Measurements from ENCODE around the gene DHX38. TPM values are rescaled to one million over a fixed set of nuclear protein-coding genes. Genes with fewer than 3 reads are reported as not detected.
A peak's percentile ranks its signal among the peaks of the same experiment; 100 is the strongest.

The DHX38 gene
- total RNA-seq, 2 experiments from 2014 or later, result 78.6 to 79.9 TPM

GRCh38 chr16:72092832-72093447 is 707 bp upstream of the DHX38 start:
- Mint-ChIP-seq H3K36me3 (ENCODE audit: low read depth) (peaks cover 27% of the 10 kb centered on the region), H3K4me1 (ENCODE audit: low read depth) (peaks cover 35% of the 10 kb centered on the region), H3K27me3 (ENCODE audit: low read depth) (no peaks in the 10 kb centered on the region), H3K4me3 (peak overlapping the region; percentile 96), H3K27ac (peak overlapping the region; percentile 95), H3K9me3 (no peaks in the 10 kb centered on the region)
- CTCF ChIA-PET, result interaction anchor here (3.4 kb wide), 1 partner anchor 25 kb away, joined by 20 read pairs; no protein-coding TSS in a partner anchor
- DNase-seq, result peak; percentile 24
- intact Hi-C loops (cut with micrococcal nuclease), result loop anchor here (1.0 to 10.0 kb wide), 12 partner anchors 85 to 1358 kb away; partner anchors contain the start of genes AP1G1, CMTR2, DHODH and IST1

- Mint-ChIP-seq H3K4me3 (peak overlapping the region; percentile 96), H3K9me3 (no peaks in the 10 kb centered on the region), H3K27me3 (ENCODE audit: low read depth) (no peaks in the 10 kb centered on the region), H3K36me3 (ENCODE audit: low read depth) (peaks cover 27% of the 10 kb centered on the region), H3K27ac (peak overlapping the region; percentile 95), H3K4me1 (ENCODE audit: low read depth) (peaks cover 35% of the 10 kb centered on the region)
- CTCF ChIA-PET, result interaction anchor here (3.4 kb wide), 1 partner anchor 26 kb away, joined by 20 read pairs; no protein-coding TSS in a partner anchor
- intact Hi-C loops (cut with micrococcal nuclease), result loop anchor here (5.0 to 10.0 kb wide), 4 partner anchors 212 to 1359 kb away; partner anchors contain the start of genes CMTR2 and ZNF821
- DNase-seq, result peak; percentile 39
Observed at GRCh38 chr16:72094266-72094610, 591 bp downstream of the DHX38 start.

- H3K27ac Mint-ChIP-seq, result no peak overlapping the region
- no peaks in the 10 kb centered on the region for H3K27me3 Mint-ChIP-seq (ENCODE audit: low read depth)
- no peak overlapping the region for H3K4me3 Mint-ChIP-seq
- CTCF ChIA-PET, result no interaction called here
- no peaks in the 10 kb centered on the region for H3K9me3 Mint-ChIP-seq
- H3K4me1 Mint-ChIP-seq (ENCODE audit: low read depth), result peaks cover 14% of the 10 kb centered on the region
- intact Hi-C loops (cut with micrococcal nuclease), result loop anchor here (1.0 to 10.0 kb wide), 3 partner anchors 33 to 1364 kb away; partner anchors contain the start of gene CMTR2
- no peak for DNase-seq
- peaks cover 53% of the 10 kb centered on the region for H3K36me3 Mint-ChIP-seq (ENCODE audit: low read depth)
Observed at GRCh38 chr16:72098936-72099335, 5.3 kb downstream of the DHX38 start.

- Mint-ChIP-seq H3K27ac (no peak overlapping the region), H3K27me3 (ENCODE audit: low read depth) (no peaks in the 10 kb centered on the region), H3K36me3 (ENCODE audit: low read depth) (peaks cover 55% of the 10 kb centered on the region), H3K4me3 (no peak overlapping the region), H3K4me1 (ENCODE audit: low read depth) (peaks cover 14% of the 10 kb centered on the region), H3K9me3 (no peaks in the 10 kb centered on the region)
- intact Hi-C loops (cut with micrococcal nuclease), result loop anchor here (1.0 to 10.0 kb wide), 3 partner anchors 33 to 1365 kb away; partner anchors contain the start of gene CMTR2
- DNase-seq, result peak; percentile 56
- CTCF ChIA-PET, result interaction anchor here (0.6 to 0.9 kb wide), 3 partner anchors 9 to 32 kb away, joined by 3 to 5 read pairs (median 3); no protein-coding TSS in a partner anchor
Observed at GRCh38 chr16:72099377-72099818, 5.8 kb downstream of the DHX38 start.

- no peaks in the 10 kb centered on the region for H3K4me1 Mint-ChIP-seq (ENCODE audit: low read depth)
- intact Hi-C loops (cut with micrococcal nuclease), result no loop called here
- peaks cover 59% of the 10 kb centered on the region for H3K36me3 Mint-ChIP-seq (ENCODE audit: low read depth)
- H3K4me3 Mint-ChIP-seq, result no peak overlapping the region
- H3K27me3 Mint-ChIP-seq (ENCODE audit: low read depth), result no peaks in the 10 kb centered on the region
- H3K9me3 Mint-ChIP-seq, result no peaks in the 10 kb centered on the region
- CTCF ChIA-PET, result no interaction called here
- DNase-seq, result no peak
- no peak overlapping the region for H3K27ac Mint-ChIP-seq
Observed at GRCh38 chr16:72101195-72101594, 7.5 kb downstream of the DHX38 start.

- H3K36me3 Mint-ChIP-seq (ENCODE audit: low read depth), result peaks cover 53% of the 10 kb centered on the region
- CTCF ChIA-PET, result no interaction called here
Observed at GRCh38 chr16:72104905-72105304, 11.3 kb downstream of the DHX38 start.

GRCh38 chr16:72105978-72106377 is 12.3 kb downstream of the DHX38 start:
- Mint-ChIP-seq H3K36me3 (ENCODE audit: low read depth) (peaks cover 49% of the 10 kb centered on the region), H3K27me3 (ENCODE audit: low read depth) (no peaks in the 10 kb centered on the region)

More at GRCh38 chr16:72104905-72105304, 11.3 kb downstream of the DHX38 start:
- no peak for DNase-seq
- Mint-ChIP-seq H3K27me3 (ENCODE audit: low read depth) (no peaks in the 10 kb centered on the region), H3K27ac (no peak overlapping the region), H3K9me3 (no peaks in the 10 kb centered on the region), H3K4me1 (ENCODE audit: low read depth) (no peaks in the 10 kb centered on the region), H3K4me3 (no peak overlapping the region)
- intact Hi-C loops (cut with micrococcal nuclease), result no loop called here

GRCh38 chr16:72107371-72107770 is 13.7 kb downstream of the DHX38 start:
- Mint-ChIP-seq H3K4me3 (no peak overlapping the region), H3K27ac (no peak overlapping the region), H3K36me3 (ENCODE audit: low read depth) (peaks cover 49% of the 10 kb centered on the region), H3K9me3 (no peaks in the 10 kb centered on the region), H3K4me1 (ENCODE audit: low read depth) (no peaks in the 10 kb centered on the region), H3K27me3 (ENCODE audit: low read depth) (no peaks in the 10 kb centered on the region)
- intact Hi-C loops (cut with micrococcal nuclease), result no loop called here
- CTCF ChIA-PET, result no interaction called here
- no peak for DNase-seq

More at GRCh38 chr16:72105978-72106377, 12.3 kb downstream of the DHX38 start:
- no peak for DNase-seq
- intact Hi-C loops (cut with micrococcal nuclease), result no loop called here
- Mint-ChIP-seq H3K9me3 (no peaks in the 10 kb centered on the region), H3K4me3 (no peak overlapping the region), H3K27ac (no peak overlapping the region), H3K4me1 (ENCODE audit: low read depth) (no peaks in the 10 kb centered on the region)
- CTCF ChIA-PET, result no interaction called here

- H3K4me1 Mint-ChIP-seq (ENCODE audit: low read depth), result no peaks in the 10 kb centered on the region
- H3K36me3 Mint-ChIP-seq (ENCODE audit: low read depth), result peaks cover 44% of the 10 kb centered on the region
- H3K9me3 Mint-ChIP-seq, result no peaks in the 10 kb centered on the region
- H3K4me3 Mint-ChIP-seq, result no peak overlapping the region
- H3K27me3 Mint-ChIP-seq (ENCODE audit: low read depth), result no peaks in the 10 kb centered on the region
- intact Hi-C loops (cut with micrococcal nuclease), result no loop called here
- CTCF ChIA-PET, result interaction anchor here (2.1 kb wide), 1 partner anchor 16 kb away, joined by 6 read pairs; no protein-coding TSS in a partner anchor
- DNase-seq, result no peak
- no peak overlapping the region for H3K27ac Mint-ChIP-seq
Observed at GRCh38 chr16:72108353-72109102, 14.9 kb downstream of the DHX38 start.

- Mint-ChIP-seq H3K9me3 (no peaks in the 10 kb centered on the region), H3K36me3 (ENCODE audit: low read depth) (peaks cover 38% of the 10 kb centered on the region), H3K27me3 (ENCODE audit: low read depth) (no peaks in the 10 kb centered on the region), H3K4me3 (no peak overlapping the region), H3K4me1 (ENCODE audit: low read depth) (no peaks in the 10 kb centered on the region), H3K27ac (no peak overlapping the region)
- intact Hi-C loops (cut with micrococcal nuclease), result no loop called here
- CTCF ChIA-PET, result interaction anchor here (2.1 kb wide), 1 partner anchor 15 kb away, joined by 6 read pairs; no protein-coding TSS in a partner anchor
- no peak for DNase-seq
Observed at GRCh38 chr16:72109300-72109699, 15.7 kb downstream of the DHX38 start.

GRCh38 chr16:72109966-72110530 is 16.4 kb downstream of the DHX38 start:
- intact Hi-C loops (cut with micrococcal nuclease), result no loop called here
- Mint-ChIP-seq H3K4me3 (no peak overlapping the region), H3K27me3 (ENCODE audit: low read depth) (no peaks in the 10 kb centered on the region), H3K36me3 (ENCODE audit: low read depth) (peaks cover 38% of the 10 kb centered on the region), H3K9me3 (no peaks in the 10 kb centered on the region), H3K4me1 (ENCODE audit: low read depth) (no peaks in the 10 kb centered on the region), H3K27ac (no peak overlapping the region)
- no peak for DNase-seq
- CTCF ChIA-PET, result interaction anchor here (2.1 kb wide), 1 partner anchor 14 kb away, joined by 6 read pairs; no protein-coding TSS in a partner anchor
